DOHH2 (cell line): ENCODE results near the gene OR12D3.

Experiments used
- H3F3A ChIP-seq: fragments of 200-600 bp; sonication (generic), shearing (Covaris generic); 2 replicates; pipeline ENCODE4 v1.6.0; 2016; ENCODE audit warnings: antibody characterized with exemption, mild to moderate bottlenecking; ENCODE audit not compliant: control insufficient read depth, insufficient read depth
- H3K27ac ChIP-seq: fragments of 200-600 bp; sonication (generic); 2 replicates; pipeline ENCODE4 v1.5.1; 2014; ENCODE audit warnings: low read depth, mild to moderate bottlenecking, low read length, moderate library complexity
- H3K27me3 ChIP-seq: fragments of 200-600 bp; sonication (generic); 2 replicates; pipeline ENCODE4 v1.6.1; 2014; ENCODE audit warnings: mild to moderate bottlenecking, low read length, mixed read lengths; ENCODE audit not compliant: control insufficient read depth
- H3K36me3 ChIP-seq: fragments of 200-600 bp; sonication (generic); 2 replicates; pipeline ENCODE4 v1.6.1; 2014; ENCODE audit warnings: mild to moderate bottlenecking, low read length, moderate library complexity, mixed read lengths; ENCODE audit not compliant: control insufficient read depth
- H3K4me1 ChIP-seq: fragments of 200-600 bp; sonication (generic); 2 replicates; pipeline ENCODE4 v1.6.1; 2014; ENCODE audit warnings: mild to moderate bottlenecking, low read length, mixed read lengths; ENCODE audit not compliant: control insufficient read depth
- H3K4me2 ChIP-seq: fragments of 200-600 bp; sonication (generic); 2 replicates; pipeline ENCODE4 v1.6.0; 2014; ENCODE audit warnings: mild to moderate bottlenecking, low read length, moderate library complexity
- H3K4me3 ChIP-seq: fragments of 200-600 bp; sonication (generic); 2 replicates; pipeline ENCODE4 v1.5.1; 2014; ENCODE audit warnings: mild to moderate bottlenecking, low read length, mixed read lengths
- H3K79me2 ChIP-seq: fragments of 200-600 bp; sonication (generic); 2 replicates; pipeline ENCODE4 v1.6.1; 2014; ENCODE audit warnings: mild to moderate bottlenecking, low read length, mixed read lengths; ENCODE audit not compliant: control insufficient read depth
- H3K9me2 ChIP-seq: fragments of 200-600 bp; sonication (generic); replicated peaks from 2 replicates; pipeline ENCODE4 v1.6.1; 2014; ENCODE audit warnings: mild to moderate bottlenecking, low read length, mixed read lengths; ENCODE audit not compliant: control insufficient read depth
- H3K9me3 ChIP-seq: fragments of 200-600 bp; sonication (generic); 2 replicates; pipeline ENCODE4 v1.6.1; 2014; ENCODE audit warnings: antibody characterized with exemption, low read length, mixed read lengths; ENCODE audit not compliant: control insufficient read depth, insufficient read depth
- H4K20me1 ChIP-seq: fragments of 200-600 bp; sonication (generic); 2 replicates; pipeline ENCODE4 v1.6.0; 2014; ENCODE audit warnings: low read depth, mild to moderate bottlenecking, antibody characterized with exemption, low read length, moderate library complexity; ENCODE audit not compliant: control insufficient read depth, insufficient read depth
- CTCF ChIP-seq: fragments of 200-600 bp; sonication (generic); IDR thresholded peaks from one replicate; pipeline ENCODE4 v1.5.1; 2014; ENCODE audit warnings: antibody characterized with exemption, mild to moderate bottlenecking, low read depth, low read length; ENCODE audit not compliant: poor library complexity, severe bottlenecking
- EZH2phosphoT487 ChIP-seq: fragments of 200-600 bp; sonication (generic); IDR thresholded peaks from 2 replicates; pipeline ENCODE4 v1.6.1; 2017; ENCODE audit warnings: borderline replicate concordance, mild to moderate bottlenecking, antibody characterized with exemption, low read length, moderate library complexity, mixed read lengths

The OR12D3 gene

GRCh38 chr6:29336269-29336668 is 38.8 kb downstream of the OR12D3 start:
- no peak overlapping the region for H3K27ac ChIP-seq
- no peaks in the 10 kb centered on the region for H3K9me2 ChIP-seq
- no peaks in the 10 kb centered on the region for H3F3A ChIP-seq
- TF ChIP-seq CTCF = no peak
- TF ChIP-seq EZH2phosphoT487 = no peak
- H4K20me1 ChIP-seq = no peaks in the 10 kb centered on the region
- H3K36me3 ChIP-seq = no peaks in the 10 kb centered on the region
- H3K4me1 ChIP-seq = no peaks in the 10 kb centered on the region
- no peak overlapping the region for H3K4me3 ChIP-seq
- H3K79me2 ChIP-seq = no peaks in the 10 kb centered on the region
- H3K27me3 ChIP-seq = no peaks in the 10 kb centered on the region
- no peaks in the 10 kb centered on the region for H3K9me3 ChIP-seq
- H3K4me2 ChIP-seq = no peak overlapping the region

- H3K27me3 ChIP-seq = no peaks in the 10 kb centered on the region
Observed at GRCh38 chr6:29332676-29333075, 42.4 kb downstream of the OR12D3 start.

GRCh38 chr6:29325777-29326176 is 49.3 kb downstream of the OR12D3 start:
- Histone ChIP-seq H3K4me3 (no peak overlapping the region), H3K9me3 (no peaks in the 10 kb centered on the region), H3K4me2 (no peak overlapping the region), H4K20me1 (no peaks in the 10 kb centered on the region), H3K9me2 (no peaks in the 10 kb centered on the region), H3F3A (no peaks in the 10 kb centered on the region), H3K79me2 (no peaks in the 10 kb centered on the region), H3K36me3 (no peaks in the 10 kb centered on the region), H3K27me3 (no peaks in the 10 kb centered on the region), H3K4me1 (no peaks in the 10 kb centered on the region), H3K27ac (no peak overlapping the region)
- TF ChIP-seq CTCF = no peak
- no peak for TF ChIP-seq EZH2phosphoT487

More at GRCh38 chr6:29332676-29333075, 42.4 kb downstream of the OR12D3 start:
- Histone ChIP-seq H3K79me2 (no peaks in the 10 kb centered on the region), H3K36me3 (no peaks in the 10 kb centered on the region), H3K27ac (no peak overlapping the region), H3K4me3 (no peak overlapping the region), H3K9me3 (no peaks in the 10 kb centered on the region), H3K4me2 (no peak overlapping the region), H3K4me1 (no peaks in the 10 kb centered on the region), H3F3A (no peaks in the 10 kb centered on the region), H3K9me2 (no peaks in the 10 kb centered on the region), H4K20me1 (no peaks in the 10 kb centered on the region)
- TF ChIP-seq CTCF (no peak), EZH2phosphoT487 (no peak)
